LNCAP (cell line): ENCODE measurements around the gene SRP19.
A peak's percentile ranks its signal among the peaks of the same experiment; 100 is the strongest.

Experiments used
- TF ChIP-seq, protein P1 (sequence below): fragments of 450-650 bp; IDR thresholded peaks from 2 replicates; pipeline ENCODE4 v1.5.1; 2017; ENCODE audit warnings: mild to moderate bottlenecking

Gene SRP19

DNA sequence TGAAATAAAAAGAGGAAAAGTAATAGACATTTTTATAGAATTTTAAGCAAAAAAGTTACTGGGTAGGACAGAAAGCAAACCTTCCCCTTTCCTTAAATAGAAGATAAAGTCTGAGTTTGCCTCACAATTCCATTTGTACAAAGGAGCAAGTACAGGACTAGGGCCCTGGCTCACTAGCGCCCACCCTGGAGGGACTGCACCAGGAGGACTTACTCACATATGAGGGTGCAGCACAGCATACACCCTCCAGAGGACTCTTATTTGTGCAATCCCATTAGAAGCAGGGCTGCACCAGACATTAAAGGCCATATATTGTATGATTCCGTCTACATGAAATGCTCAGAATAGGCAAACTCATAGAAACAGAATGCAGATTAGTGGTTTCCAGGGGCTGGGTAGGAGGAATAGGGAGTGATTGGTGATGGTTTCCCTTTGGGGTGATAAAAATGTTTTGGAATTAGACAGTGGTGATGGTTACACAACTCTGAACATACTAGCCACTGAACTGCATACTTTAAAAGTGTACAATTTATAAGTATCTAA, 56.4 kb downstream of the SRP19 start:
- TF ChIP-seq, protein P1, sequence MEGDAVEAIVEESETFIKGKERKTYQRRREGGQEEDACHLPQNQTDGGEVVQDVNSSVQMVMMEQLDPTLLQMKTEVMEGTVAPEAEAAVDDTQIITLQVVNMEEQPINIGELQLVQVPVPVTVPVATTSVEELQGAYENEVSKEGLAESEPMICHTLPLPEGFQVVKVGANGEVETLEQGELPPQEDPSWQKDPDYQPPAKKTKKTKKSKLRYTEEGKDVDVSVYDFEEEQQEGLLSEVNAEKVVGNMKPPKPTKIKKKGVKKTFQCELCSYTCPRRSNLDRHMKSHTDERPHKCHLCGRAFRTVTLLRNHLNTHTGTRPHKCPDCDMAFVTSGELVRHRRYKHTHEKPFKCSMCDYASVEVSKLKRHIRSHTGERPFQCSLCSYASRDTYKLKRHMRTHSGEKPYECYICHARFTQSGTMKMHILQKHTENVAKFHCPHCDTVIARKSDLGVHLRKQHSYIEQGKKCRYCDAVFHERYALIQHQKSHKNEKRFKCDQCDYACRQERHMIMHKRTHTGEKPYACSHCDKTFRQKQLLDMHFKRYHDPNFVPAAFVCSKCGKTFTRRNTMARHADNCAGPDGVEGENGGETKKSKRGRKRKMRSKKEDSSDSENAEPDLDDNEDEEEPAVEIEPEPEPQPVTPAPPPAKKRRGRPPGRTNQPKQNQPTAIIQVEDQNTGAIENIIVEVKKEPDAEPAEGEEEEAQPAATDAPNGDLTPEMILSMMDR, result peak; percentile 22; the same call in 1 of the 2 replicates

- TF ChIP-seq, protein P1, result no peak
Observed at GRCh38 chr5:112918136-112918535, 57.0 kb downstream of the SRP19 start.

DNA sequence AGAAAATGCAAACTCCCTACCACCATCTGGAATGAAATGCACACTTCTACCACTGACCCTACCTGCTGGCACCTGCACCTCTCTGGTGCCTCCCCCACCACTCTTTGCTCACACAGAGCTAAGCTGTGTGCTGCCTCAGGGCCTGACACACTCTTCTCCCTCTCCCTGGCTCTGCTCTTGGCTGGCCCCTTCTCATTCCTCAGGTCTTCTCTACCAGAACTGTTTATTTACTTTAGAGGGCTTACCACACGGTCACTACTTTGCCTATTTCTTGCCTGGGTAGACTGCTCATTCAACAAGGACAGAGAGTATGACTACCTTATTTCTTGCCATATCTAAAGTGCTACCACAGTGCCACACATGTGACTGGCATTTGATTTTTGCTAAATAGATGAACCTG, 57.6 kb downstream of the SRP19 start:
- TF ChIP-seq, protein P1, result no peak
